ENCODE measurements around the gene CITED4.

Gene CITED4

DNA sequence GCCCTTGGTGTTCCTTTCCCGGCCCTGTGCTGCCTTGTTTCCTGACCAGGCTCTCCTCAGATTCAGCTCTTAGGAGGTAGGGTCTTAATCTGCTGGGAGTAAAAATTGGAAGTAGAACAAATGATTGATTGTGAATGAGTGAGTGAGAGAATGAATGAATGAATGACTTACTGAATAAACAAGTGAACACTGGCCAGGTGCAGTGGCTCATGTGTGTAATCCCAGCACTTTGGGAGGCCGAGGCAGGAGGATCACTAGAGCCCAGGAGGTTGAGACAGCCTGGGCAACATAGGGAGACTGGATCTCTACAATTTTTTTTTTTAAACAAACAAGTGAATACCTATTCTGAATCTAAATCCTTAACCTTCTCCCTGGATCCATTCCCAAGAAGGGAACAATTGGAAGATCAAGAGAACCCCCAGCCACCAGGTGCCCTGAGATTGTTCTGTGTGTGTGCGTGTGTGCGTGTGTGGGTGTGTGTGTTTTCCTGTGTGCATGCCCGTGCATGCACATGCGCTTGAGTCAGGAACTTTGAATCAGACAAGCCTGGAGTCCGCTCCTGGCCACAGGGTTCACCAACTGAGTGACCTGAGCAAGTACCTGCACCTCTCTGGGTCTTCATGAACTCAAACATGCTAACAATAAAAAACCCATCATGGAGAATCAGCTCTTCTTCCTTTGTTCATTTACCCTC, 24.3 kb upstream of the CITED4 start:
- DNase-seq (ENCODE audit: low read depth) = no peak
- no peak overlapping the region for H3K4me3 ChIP-seq (ENCODE audit: low read length)
- TF ChIP-seq, protein P1, sequence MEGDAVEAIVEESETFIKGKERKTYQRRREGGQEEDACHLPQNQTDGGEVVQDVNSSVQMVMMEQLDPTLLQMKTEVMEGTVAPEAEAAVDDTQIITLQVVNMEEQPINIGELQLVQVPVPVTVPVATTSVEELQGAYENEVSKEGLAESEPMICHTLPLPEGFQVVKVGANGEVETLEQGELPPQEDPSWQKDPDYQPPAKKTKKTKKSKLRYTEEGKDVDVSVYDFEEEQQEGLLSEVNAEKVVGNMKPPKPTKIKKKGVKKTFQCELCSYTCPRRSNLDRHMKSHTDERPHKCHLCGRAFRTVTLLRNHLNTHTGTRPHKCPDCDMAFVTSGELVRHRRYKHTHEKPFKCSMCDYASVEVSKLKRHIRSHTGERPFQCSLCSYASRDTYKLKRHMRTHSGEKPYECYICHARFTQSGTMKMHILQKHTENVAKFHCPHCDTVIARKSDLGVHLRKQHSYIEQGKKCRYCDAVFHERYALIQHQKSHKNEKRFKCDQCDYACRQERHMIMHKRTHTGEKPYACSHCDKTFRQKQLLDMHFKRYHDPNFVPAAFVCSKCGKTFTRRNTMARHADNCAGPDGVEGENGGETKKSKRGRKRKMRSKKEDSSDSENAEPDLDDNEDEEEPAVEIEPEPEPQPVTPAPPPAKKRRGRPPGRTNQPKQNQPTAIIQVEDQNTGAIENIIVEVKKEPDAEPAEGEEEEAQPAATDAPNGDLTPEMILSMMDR (conservative IDR thresholded peaks at IDR 0.05; ENCODE audit: low read length) = no peak

DNA sequence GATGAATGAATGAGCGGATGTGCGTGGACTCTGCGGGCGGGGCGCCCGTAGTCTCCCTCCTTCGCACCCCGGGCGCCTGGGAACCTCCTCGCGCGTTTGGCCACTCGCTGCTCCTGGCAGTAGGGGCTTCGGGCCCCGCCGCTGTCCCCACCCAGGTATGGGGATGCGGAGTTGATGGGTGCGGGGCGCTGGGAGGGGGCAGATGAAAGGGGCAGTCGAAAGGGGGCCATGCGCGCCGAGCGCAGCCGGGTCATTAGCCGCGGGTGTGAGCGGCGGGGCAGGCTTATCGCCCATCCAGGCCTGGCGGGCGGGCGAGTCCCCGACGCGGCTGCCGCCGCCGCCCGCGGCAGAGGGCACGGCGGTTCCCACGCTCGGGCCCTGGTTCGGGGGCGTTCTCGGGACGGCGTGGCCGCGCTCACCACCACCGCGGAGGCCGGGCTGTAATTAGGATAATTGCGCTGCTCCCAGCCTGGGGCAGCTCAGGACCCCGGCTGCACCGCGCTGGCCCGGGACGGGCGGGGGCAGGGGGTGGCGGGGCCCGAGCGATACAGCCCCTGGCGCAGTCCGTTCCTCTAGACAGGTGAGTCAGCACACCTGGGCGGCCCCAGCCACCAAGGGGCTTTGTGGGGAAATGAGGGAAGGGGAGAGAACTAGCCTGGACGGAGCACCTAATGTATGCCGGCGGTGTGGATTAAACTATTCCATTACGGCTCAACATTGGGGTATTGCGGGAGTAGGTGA, 22.1 kb upstream of the CITED4 start:
- H3K4me3 ChIP-seq (ENCODE audit: low read length) = no peak overlapping the region
- DNase-seq (ENCODE audit: low read depth) = no peak
- TF ChIP-seq, protein P1 (conservative IDR thresholded peaks at IDR 0.05; ENCODE audit: low read length) = no peak

DNA sequence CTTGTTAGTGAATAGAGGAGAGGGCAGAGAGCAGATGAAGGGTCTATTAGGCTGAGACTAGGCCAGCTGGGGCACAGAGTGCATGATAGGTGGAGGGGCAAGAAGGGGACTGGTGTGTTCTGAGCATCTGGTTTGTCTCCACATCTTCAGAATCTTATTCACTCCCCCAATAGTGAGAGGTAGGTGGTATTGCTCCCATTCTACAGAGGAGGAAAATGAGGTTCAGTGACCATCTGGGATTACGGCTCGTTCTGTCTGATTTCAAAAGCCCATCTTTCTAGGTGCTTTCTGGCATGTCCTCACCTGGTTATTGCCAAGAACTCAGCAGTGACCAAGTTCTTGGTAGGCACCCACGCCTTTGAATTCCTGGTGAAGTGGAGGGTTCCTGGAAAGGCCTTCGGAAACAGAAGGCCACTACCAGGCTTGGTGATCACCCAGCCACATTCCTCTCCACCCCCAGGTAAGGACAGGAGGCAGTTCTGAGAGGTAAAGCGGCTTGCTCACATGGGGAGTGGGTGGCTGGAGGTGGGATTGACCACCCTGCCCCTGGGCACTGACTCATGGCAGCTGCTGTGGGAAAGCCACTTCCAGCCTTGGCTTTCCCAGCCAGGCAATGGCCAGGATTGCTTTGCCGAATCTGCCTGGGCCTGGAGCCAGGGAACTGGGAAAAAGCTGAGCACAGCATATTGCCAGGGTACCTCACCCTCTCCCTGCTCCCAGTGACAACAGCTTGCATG, 18.8 kb upstream of the CITED4 start:
- TF ChIP-seq, protein P1 (conservative IDR thresholded peaks at IDR 0.05; ENCODE audit: low read length) = no peak
- no peak overlapping the region for H3K4me3 ChIP-seq (ENCODE audit: low read length)
- DNase-seq (ENCODE audit: low read depth) = no peak

DNA sequence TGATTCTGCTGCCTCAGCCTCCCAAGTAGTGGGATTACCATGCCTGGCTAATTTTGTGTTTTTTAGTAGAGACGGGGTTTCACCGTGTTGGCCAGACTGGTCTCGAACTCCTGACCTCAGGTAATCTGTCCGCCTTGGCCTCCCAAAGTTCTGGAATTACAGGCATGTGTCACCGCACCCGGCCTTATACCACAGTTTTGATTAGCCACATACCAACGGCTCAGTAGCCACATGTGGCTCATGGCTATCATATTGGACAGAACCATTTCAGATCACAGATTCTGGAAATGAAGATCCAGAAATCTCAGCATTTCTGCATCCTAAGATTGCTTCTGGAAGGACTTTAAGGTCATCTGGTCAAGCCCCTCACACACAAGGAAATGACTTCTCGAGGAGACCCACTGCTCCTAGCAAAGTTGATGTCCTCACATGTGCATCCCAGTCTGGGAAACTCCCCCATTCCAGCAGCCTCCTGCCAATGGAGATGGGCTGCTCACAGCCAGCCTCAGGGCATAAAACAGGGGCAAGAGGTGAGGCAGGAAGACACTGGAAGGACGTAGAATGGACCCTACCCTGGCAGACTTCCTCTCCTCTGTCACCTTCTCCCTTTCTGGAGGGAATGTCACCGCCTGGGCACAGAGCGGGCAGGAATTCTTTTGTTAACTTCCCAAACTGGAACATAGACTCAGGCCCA, 17.5 kb upstream of the CITED4 start:
- TF ChIP-seq, protein P1 (conservative IDR thresholded peaks at IDR 0.05; ENCODE audit: low read length) = no peak
- H3K4me3 ChIP-seq (ENCODE audit: low read length) = no peak overlapping the region
- DNase-seq (ENCODE audit: low read depth) = no peak

DNA sequence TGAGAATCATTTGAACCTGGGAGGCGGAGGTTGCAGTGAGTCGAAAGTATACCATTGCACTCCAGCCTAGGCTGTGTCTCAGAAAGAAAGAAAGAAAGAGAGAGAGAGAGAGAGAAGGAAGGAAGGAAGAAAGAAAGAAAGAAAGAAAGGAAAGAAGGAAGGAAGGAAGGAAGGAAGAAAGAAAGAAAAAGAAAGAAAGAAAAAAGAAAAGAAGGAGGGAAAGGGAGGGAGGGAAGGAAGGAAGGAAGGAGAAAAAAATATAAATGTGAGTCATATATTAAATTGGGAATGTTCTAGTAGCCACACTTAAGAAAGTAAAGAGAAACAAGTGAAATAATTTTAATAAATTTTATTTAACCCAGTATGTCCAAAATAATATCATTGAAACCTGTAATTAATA, 16.7 kb upstream of the CITED4 start:
- TF ChIP-seq, protein P1 (conservative IDR thresholded peaks at IDR 0.05; ENCODE audit: low read length) = no peak
- no peak for DNase-seq (ENCODE audit: low read depth)
- H3K4me3 ChIP-seq (ENCODE audit: low read length) = no peak overlapping the region

DNA sequence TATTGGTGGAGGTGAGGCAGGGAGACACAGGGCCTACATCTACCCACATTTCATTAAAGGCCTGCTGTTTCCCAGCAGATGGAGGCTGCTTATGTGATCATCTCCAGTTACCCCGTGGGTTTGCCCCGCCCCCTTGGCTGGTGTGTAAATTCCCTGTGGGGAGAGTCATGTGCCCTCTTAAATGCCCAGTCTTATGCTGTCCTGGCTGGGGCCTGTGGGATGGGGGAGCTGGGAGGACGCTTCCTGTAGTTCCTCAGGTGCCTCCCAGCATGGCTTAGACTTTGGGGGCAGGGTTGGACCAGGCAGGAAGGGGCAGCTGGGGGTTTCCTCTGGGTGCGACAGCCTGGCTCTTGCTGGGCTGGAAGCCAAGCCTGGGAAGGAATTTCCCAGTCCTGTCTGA, 15.5 kb upstream of the CITED4 start:
- TF ChIP-seq, protein P1 (conservative IDR thresholded peaks at IDR 0.05; ENCODE audit: low read length) = no peak
- no peak overlapping the region for H3K4me3 ChIP-seq (ENCODE audit: low read length)

More for the DNA sequence above, 15.5 kb upstream of the CITED4 start:
- peak; percentile 90 for DNase-seq (ENCODE audit: low read depth)

All from AG10803 (cell line).